GM12878 (cell line): ENCODE results near the gene ANK3.

ENCODE experiments used
- CHD4 ChIP-seq: fragments of 200-600 bp; sonication (generic); IDR thresholded peaks from 2 replicates; pipeline ENCODE4 v1.6.1; 2016; ENCODE audit warnings: mild to moderate bottlenecking
- CTCF ChIP-seq, 3 experiments: IDR thresholded peaks in 2 of 3; conservative IDR thresholded peaks in 1 of 3; 2 replicates each; pipeline ENCODE4 v1.5.1; 2011; ENCODE audit warnings: low read depth in 3 of 3, low read length in 3 of 3, mild to moderate bottlenecking in 3 of 3, control low read depth in 2 of 3, moderate library complexity in 2 of 3, inconsistent platforms in 1 of 3, mixed read lengths in 1 of 3; ENCODE audit not compliant: control insufficient read depth in 2 of 3, insufficient read depth in 1 of 3; ENCODE audit errors: extremely low read depth in 1 of 3
- EZH2 ChIP-seq: IDR thresholded peaks from 2 replicates; pipeline ENCODE4 v1.6.1; 2012; ENCODE audit warnings: low read depth, mild to moderate bottlenecking, control low read depth, inconsistent platforms, low read length, borderline replicate concordance; ENCODE audit not compliant: control insufficient read depth
- SMAD1 ChIP-seq: fragments of 450-650 bp; IDR thresholded peaks from 2 replicates; pipeline ENCODE4 v1.6.1; 2018; ENCODE audit warnings: mild to moderate bottlenecking, low read depth; ENCODE audit not compliant: partially characterized antibody
- ZSCAN29 ChIP-seq: fragments of 450-650 bp; IDR thresholded peaks from 2 replicates; pipeline ENCODE4 v1.6.1; 2017; ENCODE audit warnings: mild to moderate bottlenecking, moderate library complexity
- TF ChIP-seq, protein P1 (sequence below): IDR thresholded peaks from 2 replicates; pipeline ENCODE4 v1.6.1; 2012; ENCODE audit warnings: low read length, inconsistent platforms

DNA sequence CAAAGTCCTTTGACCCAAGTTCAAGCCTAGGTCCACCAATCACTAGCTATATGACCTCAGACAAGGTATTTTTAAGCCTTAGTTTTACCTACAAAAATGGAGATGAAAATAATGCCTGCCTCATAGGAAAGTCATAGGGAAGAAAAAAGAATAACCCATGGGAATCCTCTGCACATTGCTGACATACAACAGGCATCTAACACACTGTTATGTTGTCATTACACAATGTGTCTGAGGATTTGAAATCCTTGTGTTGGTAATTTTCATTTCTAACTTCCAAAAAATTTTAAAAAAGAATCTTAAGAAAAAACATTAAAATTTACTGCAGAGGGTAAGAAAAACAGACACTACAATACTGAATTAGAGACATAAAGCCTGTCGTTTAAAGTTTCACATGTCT is 5.7 kb downstream of the ANK3 start:
- TF ChIP-seq EZH2 (no peak), CTCF (IDR thresholded peaks at IDR 0.05 in 2 of 3, conservative IDR thresholded peaks at IDR 0.05 in 1 of 3; ENCODE audit: control insufficient read depth in 2 of 3, extremely low read depth in 1 of 3, insufficient read depth in 1 of 3, low read depth in 3 of 3, low read length in 3 of 3) (no peak), ZSCAN29 (no peak), CHD4 (no peak), SMAD1 (no peak)
- TF ChIP-seq, protein P1, sequence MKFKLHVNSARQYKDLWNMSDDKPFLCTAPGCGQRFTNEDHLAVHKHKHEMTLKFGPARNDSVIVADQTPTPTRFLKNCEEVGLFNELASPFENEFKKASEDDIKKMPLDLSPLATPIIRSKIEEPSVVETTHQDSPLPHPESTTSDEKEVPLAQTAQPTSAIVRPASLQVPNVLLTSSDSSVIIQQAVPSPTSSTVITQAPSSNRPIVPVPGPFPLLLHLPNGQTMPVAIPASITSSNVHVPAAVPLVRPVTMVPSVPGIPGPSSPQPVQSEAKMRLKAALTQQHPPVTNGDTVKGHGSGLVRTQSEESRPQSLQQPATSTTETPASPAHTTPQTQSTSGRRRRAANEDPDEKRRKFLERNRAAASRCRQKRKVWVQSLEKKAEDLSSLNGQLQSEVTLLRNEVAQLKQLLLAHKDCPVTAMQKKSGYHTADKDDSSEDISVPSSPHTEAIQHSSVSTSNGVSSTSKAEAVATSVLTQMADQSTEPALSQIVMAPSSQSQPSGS: no peak
